Heart right ventricle (tissue), 16 donors: ENCODE results near the gene PIP4K2A. TPM values are rescaled to one million over a fixed set of nuclear protein-coding genes. Genes with fewer than 3 reads are reported as not detected.
A peak's percentile ranks its signal among the peaks of the same experiment; 100 is the strongest.
"Not testable (repeated sequence)": the region's sequence is repeated elsewhere in the genome, so short reads cannot be mapped to it uniquely, and the experiment has no call there.

ENCODE experiments used
- ATAC-seq, 8 donors: fragments of 200-7000 bp; cut with Tn5 transposase; one replicate each; pipeline ENCODE4 v1.9.1; 2020; ENCODE audit warnings: mild to moderate bottlenecking in 8 of 8, moderate library complexity in 8 of 8, moderate number of reproducible peaks in 1 of 8
- DNase-seq, 2 donors: peaks; one replicate each; pipeline ENCODE4 v3.0.0-alpha.2; 2020
- H3K27ac ChIP-seq, 10 donors: fragments of 200-600 bp; sonication (generic) in 2 of 10; one replicate each; pipeline versions ENCODE4 v1.5.0 to v1.8.0; 2020 to 2022; ENCODE audit warnings: mild to moderate bottlenecking in 3 of 10
- H3K27me3 ChIP-seq, 7 donors: fragments of 200-600 bp; one replicate each; pipeline ENCODE4 v1.8.0; 2021 to 2022; ENCODE audit warnings: mild to moderate bottlenecking in 2 of 7
- H3K36me3 ChIP-seq, 9 donors: fragments of 200-600 bp; sonication (generic) in 1 of 9; one replicate each; pipeline versions ENCODE4 v1.5.0 to v1.8.0; 2020 to 2022; ENCODE audit warnings: mild to moderate bottlenecking in 2 of 9
- H3K4me1 ChIP-seq, 9 donors: fragments of 200-600 bp; sonication (generic) in 1 of 9; one replicate each; pipeline versions ENCODE4 v1.5.0 to v1.8.0; 2020 to 2022; ENCODE audit warnings: mild to moderate bottlenecking in 4 of 9
- H3K4me3 ChIP-seq, 10 donors: fragments of 200-600 bp; sonication (generic) in 2 of 10; one replicate each; pipeline versions ENCODE4 v1.5.0 to v1.8.0; 2020 to 2022; ENCODE audit warnings: mild to moderate bottlenecking in 7 of 10, moderate library complexity in 2 of 10
- H3K9me3 ChIP-seq, 11 donors: fragments of 200-600 bp in 10 of 11; sonication (generic) in 2 of 11; one replicate each; pipeline versions ENCODE4 v1.5.0 to v1.8.0; 2013 to 2022; ENCODE audit warnings: mild to moderate bottlenecking in 2 of 11, control low read depth in 1 of 11, moderate library complexity in 1 of 11
- CTCF ChIP-seq, 9 donors: fragments of 200-600 bp; sonication (generic) in 2 of 9; IDR thresholded peaks; one replicate each; pipeline versions ENCODE4 v1.5.0 to v1.8.0; 2021 to 2022; ENCODE audit warnings: antibody characterized with exemption in 9 of 9, mild to moderate bottlenecking in 5 of 9, moderate library complexity in 1 of 9
- WGBS, 2 donors: extraction: QIAGEN DNeasy Blood & Tissue Kit; methylation state at CpG; one replicate each; pipeline ENCODE4 v1.1.7; 2013; ENCODE audit warnings: inconsistent platforms in 1 of 2; 5-methylcytosine and 5-hydroxymethylcytosine counted together
- intact Hi-C, 10 donors: fragments of 100-400 bp; cut with DNase I; formaldehyde crosslinking; loops; one replicate each; pipeline versions ENCODE4 v1.11.1 to v1.14.2; 2022
- polyA plus RNA-seq, 2 donors: library from polyadenylated mRNA; stranded (reverse); fragments of 200-250 nt; gene quantifications; one replicate each; pipeline ENCODE4 v1.2.3, GENCODE V29; 2013
- total RNA-seq, 10 donors: library from RNA; stranded (reverse); fragmentation: NEBNext Ultra II Directional in 3 of 10; extraction: Animal tissue kit (Norgen Biotek cat#: 25700) in 3 of 10; gene quantifications; one replicate each; pipeline versions ENCODE4 v1.2.1 to v1.2.4, GENCODE V29; 2021 to 2023
- donor health status: Arrhythmogenic right ventricular cardiomyopathy.
- donor health status: ischemic (EF 13 %, LVEDD 7.1; RV severe dilation, severe dysfunction).
- donor health status: healthy with polysubstance abuse.
- donor health status: DM: no; HTN: yes; CAD: no.
- donor health status: DM: no; HTN: no; CAD: no.
- donor health status: ischemic (EF 25% LVEDD 6.9; RV normal size, moderate dysfunction).
- donor health status: ischemic (EF 25% LVEDD 5.7; RV mildly dilated, moderate dysfunction).
- donor health status: healthy.
- donor health status: DM: yes; HTN: yes; CAD: no.
- donor health status: Ischemic cardiomyopathy.
- donor health status: ischemic (EF 35%, LVEDD 5.7; RV mildly dilated, moderate dysfunction).
- donor health status: nonischemic (EF 11% LVEDD 7.7; RV severe dilation, severe dysfunction).
- donor health status: DM: yes; HTN: yes; CAD: no.
- donor health status: PGD.
- donor health status: ischemic (EF 29% LVEDD 5.4; RV normal size, mild dysfunction).
- donor health status: nonischemic (EF 23%, LVEDD 6.1; RV moderate dilation, normal function).

The PIP4K2A gene
- total and polyA plus RNA-seq, 12 donors, result 6.0 to 29.1 (median 13.3) TPM

- WGBS, 2 donors, result 83 to 89% methylated on average over 3 of the region's 3 CpGs
- peaks cover 0 to 22% (median 0%) of the 10 kb centered on the region in 9 donors for H3K4me1 ChIP-seq
- no peaks in the 10 kb centered on the region for H3K36me3 ChIP-seq
- H3K9me3 ChIP-seq, result no peaks in the 10 kb centered on the region
- no peaks in the 10 kb centered on the region for H3K27me3 ChIP-seq
- no peak overlapping the region for H3K27ac ChIP-seq
- intact Hi-C loops, result loop anchor here in 7 of 10 donors (10.0 kb wide), 9 partner anchors 95 to 465 kb away; partner anchors contain the start of genes SPAG6 (in 2 of the 7) and BMI1 (in 1 of the 7)
- DNase-seq, result no peak
- TF ChIP-seq CTCF (IDR thresholded peaks at IDR 0.05), result no peak
- no peak for ATAC-seq
- no peak overlapping the region for H3K4me3 ChIP-seq
Measured at GRCh38 chr10:22719406-22720042, 5.1 kb upstream of the PIP4K2A start.

GRCh38 chr10:22718659-22719058, 4.3 kb upstream of the PIP4K2A start:
- 83 to 86% methylated on average over 3 of the region's 3 CpGs for WGBS, 2 donors
- H3K27me3 ChIP-seq, result not testable (repeated sequence)
- intact Hi-C loops, result loop anchor here in 7 of 10 donors (10.0 kb wide), 9 partner anchors 94 to 464 kb away; partner anchors contain the start of genes SPAG6 (in 2 of the 7) and BMI1 (in 1 of the 7)

GRCh38 chr10:22717728-22718127, 3.4 kb upstream of the PIP4K2A start:
- DNase-seq (no peak), ATAC-seq (no peak)
- H3K4me1 ChIP-seq, result peaks cover 0 to 11% (median 4%) of the 10 kb centered on the region in 9 donors
- no peaks in the 10 kb centered on the region for H3K36me3 ChIP-seq
- no peak overlapping the region for H3K27ac ChIP-seq
- intact Hi-C loops, result loop anchor here in 7 of 10 donors (10.0 kb wide), 9 partner anchors 93 to 463 kb away; partner anchors contain the start of genes SPAG6 (in 2 of the 7) and BMI1 (in 1 of the 7)
- TF ChIP-seq CTCF (IDR thresholded peaks at IDR 0.05), result no peak
- H3K27me3 ChIP-seq, result no peaks in the 10 kb centered on the region
- H3K4me3 ChIP-seq, result no peak overlapping the region
- no peaks in the 10 kb centered on the region for H3K9me3 ChIP-seq
- WGBS, 2 donors, result 80 to 93% methylated on average over 3 of the region's 3 CpGs

More at GRCh38 chr10:22718659-22719058, 4.3 kb upstream of the PIP4K2A start:
- not testable (repeated sequence) for H3K36me3 ChIP-seq, DNase-seq, H3K9me3 ChIP-seq, H3K4me3 ChIP-seq, H3K27ac ChIP-seq
- H3K4me1 ChIP-seq, result peaks cover 0 to 19% (median 4%) of the 10 kb centered on the region in 9 donors
- peak in 1 of 8 donors; percentile 19 for ATAC-seq

- 78 to 83% methylated on average over 4 of the region's 4 CpGs for WGBS, 2 donors
- H3K4me3 ChIP-seq, result no peak overlapping the region
- no peaks in the 10 kb centered on the region for H3K27me3 ChIP-seq
- intact Hi-C loops, result loop anchor here in 7 of 10 donors (10.0 kb wide), 9 partner anchors 92 to 462 kb away; partner anchors contain the start of genes SPAG6 (in 2 of the 7) and BMI1 (in 1 of the 7)
- no peaks in the 10 kb centered on the region for H3K36me3 ChIP-seq
- DNase-seq (no peak), ATAC-seq (no peak)
- no peaks in the 10 kb centered on the region for H3K9me3 ChIP-seq
- no peak overlapping the region for H3K27ac ChIP-seq
- peaks cover 0 to 16% (median 10%) of the 10 kb centered on the region in 9 donors for H3K4me1 ChIP-seq
- no peak for TF ChIP-seq CTCF (IDR thresholded peaks at IDR 0.05)
Measured at GRCh38 chr10:22716943-22717342, 2.6 kb upstream of the PIP4K2A start.

- DNase-seq (no peak), ATAC-seq (no peak)
- Histone ChIP-seq H3K4me1 (peaks cover 0 to 33% (median 24%) of the 10 kb centered on the region in 9 donors), H3K27me3 (no peaks in the 10 kb centered on the region), H3K36me3 (no peaks in the 10 kb centered on the region), H3K4me3 (peak overlapping the region in 5 of 10 donors; percentile 57 to 75 (median 72)), H3K9me3 (no peaks in the 10 kb centered on the region), H3K27ac (peak overlapping the region in 2 of 10 donors; percentile 84 to 94)
- 83 to 86% methylated on average over 7 of the region's 7 CpGs for WGBS, 2 donors
- intact Hi-C loops, result loop anchor here in 7 of 10 donors (10.0 kb wide), 9 partner anchors 90 to 460 kb away; partner anchors contain the start of genes SPAG6 (in 2 of the 7) and BMI1 (in 1 of the 7)
- no peak for TF ChIP-seq CTCF (IDR thresholded peaks at IDR 0.05)
Measured at GRCh38 chr10:22715290-22715625, 880 bp upstream of the PIP4K2A start.
